SK-N-MC (cell line): ENCODE measurements around the gene DDC.

ENCODE experiments used
- DNase-seq: peaks from one replicate; pipeline ENCODE4 v3.0.0-alpha.2; 2011; ENCODE audit warnings: low read depth, low spot score
- H3K27ac ChIP-seq: fragments of 200-600 bp; sonication (generic); 2 replicates; pipeline ENCODE4 v1.5.1; 2016; ENCODE audit warnings: mixed run types
- H3K36me3 ChIP-seq: fragments of 200-600 bp; sonication (generic); 2 replicates; pipeline ENCODE4 v1.6.1; 2017; ENCODE audit warnings: antibody characterized with exemption, low read length, mixed read lengths; ENCODE audit not compliant: insufficient read depth
- H3K4me3 ChIP-seq: fragments of 200-600 bp; sonication (generic); 2 replicates; pipeline ENCODE4 v1.5.1; 2016
- H3K9ac ChIP-seq: fragments of 200-600 bp; sonication (generic); 2 replicates; pipeline ENCODE4 v1.8.0; 2017; ENCODE audit warnings: mixed run types, mixed read lengths; ENCODE audit not compliant: insufficient read length
- H3K9me3 ChIP-seq: fragments of 200-600 bp; sonication (generic); 2 replicates; pipeline ENCODE4 v1.6.1; 2017; ENCODE audit warnings: low read depth, mild to moderate bottlenecking, antibody characterized with exemption, low read length, moderate library complexity, mixed read lengths
- EZH2 ChIP-seq: fragments of 200-600 bp; sonication (generic); IDR thresholded peaks from one replicate; pipeline ENCODE4 v1.6.1; 2017; ENCODE audit warnings: antibody characterized with exemption
- FOXP2 ChIP-seq: optimal IDR thresholded peaks from 2 replicates; pipeline ENCODE3; 2011; ENCODE audit warnings: mild to moderate bottlenecking, moderate library complexity; ENCODE audit not compliant: insufficient read depth; ENCODE audit errors: extremely low read length, control extremely low read depth
- POLR2AphosphoS5 ChIP-seq: IDR thresholded peaks from 2 replicates; pipeline ENCODE4 v1.6.1; 2012; ENCODE audit warnings: mild to moderate bottlenecking, low read depth, low read length, borderline replicate concordance

Gene DDC

DNA sequence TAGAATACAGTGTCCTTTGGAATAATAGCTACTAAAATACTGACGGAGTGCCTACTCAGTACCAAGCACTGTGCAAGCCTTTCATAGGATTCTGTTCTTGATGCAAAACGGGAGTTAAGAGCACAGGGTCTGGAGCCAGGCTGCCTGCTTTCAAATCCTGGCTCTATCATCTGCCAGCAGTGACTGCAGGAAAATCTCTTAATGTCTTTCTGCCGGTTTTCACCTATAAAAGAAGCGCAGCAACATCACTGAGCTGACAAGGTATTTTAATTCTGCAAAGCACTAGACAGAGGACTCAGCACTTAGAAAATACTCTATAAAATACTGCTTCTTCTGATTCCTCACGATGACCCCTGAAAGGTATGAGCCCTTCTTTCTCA, 115.7 kb downstream of the DDC start:
- H3K4me3 ChIP-seq, result peak overlapping the region; percentile 97
- H3K9me3 ChIP-seq, result no peaks in the 10 kb centered on the region
- peaks cover 35% of the 10 kb centered on the region for H3K36me3 ChIP-seq
- H3K27ac ChIP-seq, result no peak overlapping the region
- TF ChIP-seq EZH2 (no peak), POLR2AphosphoS5 (no peak), FOXP2 (no peak)
- H3K9ac ChIP-seq, result peak overlapping the region; percentile 94
- no peak for DNase-seq

DNA sequence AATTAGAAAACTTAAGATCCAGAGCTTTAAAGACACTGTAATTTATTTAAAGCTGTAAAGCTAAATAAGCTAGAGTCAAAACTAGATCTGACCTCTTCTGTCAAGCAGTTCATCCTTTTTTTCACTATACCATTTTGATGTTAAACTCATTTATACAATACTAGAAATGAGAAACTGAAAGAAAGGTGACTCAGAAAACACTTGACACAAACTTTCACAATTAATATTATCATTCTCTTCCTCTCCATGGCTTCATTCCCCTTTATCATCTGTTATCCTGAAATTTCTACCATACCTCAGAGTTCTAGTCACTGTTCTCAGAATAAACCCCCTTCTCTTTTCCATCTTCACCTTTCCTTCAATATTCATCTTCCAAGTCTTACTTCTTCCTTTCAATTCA, 116.4 kb downstream of the DDC start:
- DNase-seq, result no peak
- TF ChIP-seq EZH2 (no peak), POLR2AphosphoS5 (no peak), FOXP2 (no peak)
- H3K9me3 ChIP-seq, result no peaks in the 10 kb centered on the region
- peaks cover 42% of the 10 kb centered on the region for H3K36me3 ChIP-seq
- H3K4me3 ChIP-seq, result peak overlapping the region; percentile 97
- peak overlapping the region; percentile 94 for H3K9ac ChIP-seq
- H3K27ac ChIP-seq, result no peak overlapping the region

DNA sequence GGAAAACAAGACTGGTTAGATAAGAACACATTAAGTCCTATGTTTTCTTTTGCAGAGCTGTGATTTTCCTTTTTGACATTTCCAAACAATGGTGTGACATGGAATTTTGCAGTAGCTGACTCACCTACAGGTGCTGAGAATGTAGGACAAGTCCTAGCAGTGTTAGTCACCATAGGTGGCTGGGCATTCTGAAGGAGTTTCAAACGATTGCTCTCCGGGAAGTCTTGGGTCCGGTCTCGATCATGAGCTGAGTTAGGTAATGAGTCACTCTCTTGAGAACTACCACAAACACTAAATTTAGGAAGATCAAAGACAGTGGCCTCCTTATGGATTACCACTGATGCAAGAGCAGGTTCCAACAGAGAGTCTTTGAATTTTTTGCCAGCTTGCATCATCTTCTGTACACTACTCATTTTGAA, 118.7 kb downstream of the DDC start:
- no peaks in the 10 kb centered on the region for H3K9me3 ChIP-seq
- no peak overlapping the region for H3K27ac ChIP-seq
- H3K4me3 ChIP-seq, result no peak overlapping the region
- H3K36me3 ChIP-seq, result peaks cover 52% of the 10 kb centered on the region
- TF ChIP-seq EZH2 (no peak), FOXP2 (no peak), POLR2AphosphoS5 (no peak)
- H3K9ac ChIP-seq, result no peak overlapping the region
- no peak for DNase-seq

DNA sequence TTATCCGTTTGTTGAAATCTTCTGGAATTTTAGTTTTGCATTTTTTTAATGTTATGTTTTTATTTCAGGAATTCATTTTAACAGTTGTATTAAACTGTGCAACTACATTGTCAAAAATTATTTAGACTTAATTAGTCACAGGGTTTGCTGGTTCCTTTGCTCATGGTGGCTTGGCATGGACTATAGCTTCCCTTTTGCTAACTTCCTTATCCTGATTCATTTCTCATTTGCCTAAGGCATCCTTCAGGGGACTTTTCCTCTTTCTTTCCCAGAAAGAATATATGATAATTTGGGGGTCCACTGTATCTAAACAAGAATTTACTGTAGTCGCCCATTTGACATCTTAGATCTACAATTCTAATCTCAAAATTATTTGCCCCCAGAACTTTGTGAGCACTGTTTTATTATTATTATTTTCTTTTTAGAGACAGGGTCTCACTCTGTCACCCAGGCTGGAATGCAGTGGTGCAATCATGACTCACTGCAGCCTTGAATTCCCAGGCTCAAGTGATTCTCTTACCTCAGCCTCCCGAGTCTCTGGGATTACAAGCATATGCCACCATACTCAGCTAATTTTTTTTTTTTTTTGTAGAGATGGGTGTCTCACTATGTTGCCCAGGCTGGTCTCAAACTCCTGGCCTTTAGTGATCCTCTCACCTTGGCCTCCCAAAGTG, 128.9 kb downstream of the DDC start:
- Histone ChIP-seq H3K9ac (no peak overlapping the region), H3K9me3 (no peaks in the 10 kb centered on the region), H3K4me3 (no peak overlapping the region), H3K36me3 (peaks cover 38% of the 10 kb centered on the region), H3K27ac (no peak overlapping the region)
- no peak for DNase-seq
- no peak for TF ChIP-seq EZH2

DNA sequence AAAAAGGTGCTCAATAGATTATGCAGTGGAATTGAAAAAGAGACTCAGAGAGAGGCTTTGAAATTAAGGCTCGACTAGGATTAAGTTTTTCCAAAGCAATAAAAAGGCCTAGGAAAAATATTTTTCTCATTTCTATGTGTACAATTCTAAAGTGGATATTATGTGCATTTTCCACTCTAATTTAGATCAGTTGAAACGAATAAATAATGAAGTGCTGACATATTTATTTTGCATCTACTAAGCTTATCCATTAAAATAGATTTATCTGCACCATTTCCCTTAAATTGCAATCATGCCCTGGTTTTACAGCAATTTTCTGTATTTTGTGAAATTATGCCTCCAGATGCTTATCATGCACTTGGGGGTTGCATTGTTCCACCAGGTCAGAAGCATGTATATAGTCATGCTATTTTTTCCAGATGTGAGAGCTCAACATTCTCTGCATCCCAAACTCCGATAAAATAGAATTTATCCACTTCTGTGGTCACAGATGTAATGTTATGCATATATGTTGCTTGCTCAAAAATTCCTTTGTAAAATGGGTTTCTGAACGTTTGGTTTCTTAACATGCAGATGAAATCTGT, 133.4 kb downstream of the DDC start:
- DNase-seq, result no peak
- H3K4me3 ChIP-seq, result no peak overlapping the region
- H3K36me3 ChIP-seq, result peaks cover under 1% of the 10 kb centered on the region; the same call in 1 of the 2 replicates
- H3K27ac ChIP-seq, result no peak overlapping the region
- no peaks in the 10 kb centered on the region for H3K9me3 ChIP-seq
- TF ChIP-seq EZH2 (no peak), POLR2AphosphoS5 (no peak), FOXP2 (no peak)
- H3K9ac ChIP-seq, result no peak overlapping the region

DNA sequence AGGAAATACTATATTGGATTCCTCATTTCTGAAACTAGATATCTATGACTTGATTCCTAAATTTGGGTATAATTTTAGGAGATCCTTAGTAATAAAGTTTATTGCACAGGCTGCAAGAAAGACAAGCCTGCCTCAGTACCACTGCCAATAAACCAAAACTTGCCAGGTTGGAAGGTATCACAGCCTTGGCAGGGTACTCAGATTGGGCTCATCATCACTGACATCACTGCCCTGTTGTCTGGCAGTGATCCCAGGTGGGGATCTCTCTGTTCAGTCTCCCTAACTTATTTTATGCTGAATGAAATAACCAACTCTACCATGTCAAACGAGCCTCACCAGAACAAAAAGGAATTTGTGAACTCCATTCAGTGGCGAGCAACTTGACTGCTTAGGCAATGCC, 133.9 kb downstream of the DDC start:
- H3K4me3 ChIP-seq, result no peak overlapping the region
- TF ChIP-seq FOXP2, result no peak
- no peak for TF ChIP-seq POLR2AphosphoS5
- TF ChIP-seq EZH2, result no peak
- no peak for DNase-seq
- no peak overlapping the region for H3K9ac ChIP-seq
- H3K36me3 ChIP-seq, result no peaks in the 10 kb centered on the region
- no peak overlapping the region for H3K27ac ChIP-seq
- H3K9me3 ChIP-seq, result no peaks in the 10 kb centered on the region

DNA sequence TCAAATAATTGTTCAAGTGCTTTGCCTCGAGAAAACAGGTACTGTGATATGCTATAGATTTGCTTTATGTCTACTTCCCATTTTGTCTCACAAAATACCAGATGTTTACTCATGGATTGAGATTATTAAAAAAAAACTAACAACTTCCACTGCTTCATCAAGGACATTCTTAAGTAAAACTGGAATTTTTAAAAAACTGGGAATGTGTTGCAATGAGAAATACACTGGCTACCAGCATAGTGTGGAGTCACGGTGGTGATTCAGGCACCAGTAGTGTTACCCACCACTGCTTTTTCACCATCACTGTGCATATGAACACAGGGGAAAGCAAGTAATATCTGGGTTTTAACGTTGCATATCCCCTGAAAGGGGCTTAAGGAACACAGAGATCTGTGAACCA, 136.3 kb downstream of the DDC start:
- no peak for DNase-seq
- Histone ChIP-seq H3K27ac (no peak overlapping the region), H3K4me3 (no peak overlapping the region), H3K9me3 (no peaks in the 10 kb centered on the region), H3K36me3 (no peaks in the 10 kb centered on the region), H3K9ac (no peak overlapping the region)
- TF ChIP-seq POLR2AphosphoS5 (no peak), FOXP2 (no peak), EZH2 (no peak)

DNA sequence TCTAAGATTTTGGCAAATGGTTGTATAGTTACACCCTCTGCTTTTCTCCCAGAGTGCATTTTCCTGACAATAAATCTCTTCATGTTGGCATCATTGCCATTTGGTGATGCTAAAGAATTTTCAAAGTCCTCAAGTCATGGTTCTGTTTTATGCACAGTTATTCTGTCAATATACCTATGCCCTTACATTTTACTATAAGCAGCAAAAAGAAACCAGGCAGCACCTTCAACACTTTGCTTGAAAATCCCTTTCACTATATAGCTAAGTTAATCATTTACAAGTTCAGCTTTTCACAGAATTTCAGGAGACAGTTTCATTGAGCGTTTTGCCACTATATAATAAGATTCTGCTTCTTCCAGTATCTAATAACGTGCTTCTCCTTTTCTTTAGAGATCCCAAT, 137.7 kb downstream of the DDC start:
- H3K9me3 ChIP-seq, result no peaks in the 10 kb centered on the region
- no peak for TF ChIP-seq POLR2AphosphoS5
- no peak for TF ChIP-seq EZH2
- TF ChIP-seq FOXP2, result no peak
- H3K36me3 ChIP-seq, result no peaks in the 10 kb centered on the region
- no peak overlapping the region for H3K4me3 ChIP-seq
- no peak overlapping the region for H3K27ac ChIP-seq
- H3K9ac ChIP-seq, result no peak overlapping the region
- DNase-seq, result no peak

DNA sequence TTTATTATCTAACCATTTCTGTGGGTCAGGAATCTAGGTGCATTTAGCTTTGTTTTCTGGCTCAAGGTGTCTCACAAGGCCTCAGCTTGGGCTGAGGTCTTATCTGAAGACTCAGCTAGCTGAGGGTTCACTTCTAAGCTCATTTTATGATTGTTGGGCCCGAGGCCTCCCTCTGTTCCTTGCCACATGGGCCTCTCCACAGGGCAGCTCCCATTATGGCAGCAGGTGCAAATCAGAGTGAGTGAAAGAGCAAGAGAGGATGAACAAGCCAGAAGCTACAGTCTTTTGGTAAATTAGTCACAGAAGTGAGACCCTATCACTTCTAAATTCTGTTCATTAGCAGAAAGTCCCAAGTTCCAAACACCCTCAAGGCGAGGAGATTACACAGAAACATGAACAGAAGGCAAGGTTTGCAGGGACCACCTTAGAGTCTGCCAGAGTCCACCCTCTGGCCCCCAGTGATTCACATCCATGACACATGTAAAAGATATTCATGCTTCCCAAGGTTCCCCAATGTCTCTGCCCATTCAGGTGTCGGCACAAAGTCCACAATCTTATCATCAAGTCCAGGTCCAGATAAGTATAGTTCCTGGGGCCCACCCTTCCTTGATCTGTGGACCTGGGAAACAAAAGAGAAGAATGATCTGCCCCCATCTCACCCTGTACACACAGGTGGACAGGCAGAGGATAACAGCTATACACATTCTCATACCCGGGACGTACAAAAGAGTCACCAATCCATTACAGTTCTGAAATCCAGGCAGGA, 138.7 kb downstream of the DDC start:
- Histone ChIP-seq H3K36me3 (no peaks in the 10 kb centered on the region), H3K27ac (no peak overlapping the region), H3K9ac (no peak overlapping the region), H3K9me3 (no peaks in the 10 kb centered on the region), H3K4me3 (no peak overlapping the region)
- no peak for DNase-seq
- TF ChIP-seq FOXP2, result no peak
- TF ChIP-seq POLR2AphosphoS5, result no peak
- no peak for TF ChIP-seq EZH2
